T-helper 2 cell treated with Interferon-gamma antibody and Interleukin-4, amounts not matched to agents 100 ng/mL and 5 ng/mL, for 36 hours (primary cell): ENCODE data around the gene UNK. TPM values are rescaled to one million over a fixed set of nuclear protein-coding genes. Genes with fewer than 3 reads are reported as not detected.
"Not testable (repeated sequence)": the region's sequence is repeated elsewhere in the genome, so short reads cannot be mapped to it uniquely, and the experiment has no call there.

ENCODE experiments used
- intact Hi-C: fragments of 100-400 bp; cut with micrococcal nuclease; formaldehyde crosslinking; loops from one replicate; pipeline ENCODE4 v1.15.1; 2023
- total RNA-seq: library from RNA; stranded (reverse); gene quantifications from 2 replicates; pipeline ENCODE4 v1.2.3, GENCODE V29; 2022

Gene UNK
- total RNA-seq, 1 donor from 2014 or later, result 29.3 TPM

- intact Hi-C loops, result no loop called here
Observed at GRCh38 chr17:75791254-75791653, 6.6 kb downstream of the UNK start.

DNA sequence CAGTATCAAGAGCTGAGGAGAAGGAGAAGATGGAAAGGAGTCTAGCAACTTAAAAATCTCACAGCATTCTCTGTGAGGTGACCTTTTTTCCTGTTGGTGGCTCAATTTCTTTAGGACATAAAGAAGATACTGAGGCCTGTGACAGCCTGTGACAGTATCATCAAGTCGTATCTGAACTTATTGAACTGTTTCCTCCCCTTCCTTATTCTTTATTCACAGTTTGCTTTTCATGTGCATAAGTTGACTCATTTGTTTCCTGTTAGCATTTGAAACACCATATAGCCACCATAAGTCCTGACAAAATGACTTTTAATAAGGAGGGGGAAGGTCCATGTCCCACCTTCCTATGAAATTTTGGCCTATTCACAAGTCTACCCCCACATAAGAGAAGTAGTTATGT, 8.9 kb downstream of the UNK start:
- intact Hi-C loops, result no loop called here

DNA sequence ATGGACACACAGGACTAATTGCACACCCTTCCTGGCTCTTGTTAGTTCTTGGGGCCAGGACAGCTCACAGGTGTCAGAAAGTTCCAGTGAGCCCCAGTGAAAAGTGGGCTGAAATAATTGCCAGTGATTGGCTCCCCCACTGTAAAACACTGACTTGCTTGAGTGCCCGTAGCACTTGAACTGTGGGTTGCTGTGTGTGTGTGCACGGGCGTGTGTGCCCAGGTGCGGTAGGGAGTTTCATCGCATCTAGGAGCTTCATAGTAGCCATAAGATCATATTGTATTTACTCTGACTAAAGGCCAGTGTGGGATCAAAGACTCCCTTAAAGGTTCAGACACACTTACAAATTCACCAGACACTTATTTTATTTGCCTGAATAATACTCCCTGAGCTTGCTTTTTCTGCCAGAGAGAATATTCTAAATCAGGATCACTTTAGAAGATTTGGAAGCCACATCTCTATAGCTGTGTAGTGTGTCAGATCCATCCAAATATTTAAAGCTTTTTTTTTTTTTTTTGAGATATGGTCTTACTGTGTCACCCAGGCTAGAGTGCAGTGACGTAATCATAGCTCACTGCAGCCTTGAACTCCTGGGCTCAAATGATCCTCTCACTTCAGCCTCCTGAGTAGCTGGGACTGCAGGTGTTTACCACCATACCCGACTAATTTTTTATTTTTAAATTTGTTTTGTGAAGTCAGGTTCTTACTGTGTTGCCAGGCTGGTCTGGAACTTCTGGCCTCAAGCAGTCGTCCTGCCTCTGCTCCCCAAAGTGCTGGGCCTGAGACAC, 11.4 kb downstream of the UNK start:
- intact Hi-C loops, result no loop called here

GRCh38 chr17:75799402-75799801, 14.8 kb downstream of the UNK start:
- intact Hi-C loops, result no loop called here

DNA sequence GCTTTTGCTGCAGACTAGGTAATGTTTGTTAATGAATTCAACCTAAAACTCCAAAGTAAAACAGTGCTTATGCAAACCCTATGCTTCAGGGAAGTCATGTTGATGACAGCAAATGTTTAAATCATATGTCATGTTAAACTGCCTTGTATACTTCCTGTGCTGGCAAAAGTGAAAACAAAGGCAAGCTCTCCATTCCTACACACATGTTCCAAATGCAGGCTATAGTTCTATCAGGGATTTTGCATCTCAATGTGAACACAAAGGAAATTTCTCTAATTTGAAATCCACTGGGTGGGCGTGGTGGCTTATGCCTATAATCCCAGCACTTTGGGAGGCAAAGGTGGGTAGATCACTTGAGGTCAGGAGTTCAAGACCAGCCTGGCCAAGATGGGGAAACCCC, 19.3 kb downstream of the UNK start:
- intact Hi-C loops, result no loop called here

DNA sequence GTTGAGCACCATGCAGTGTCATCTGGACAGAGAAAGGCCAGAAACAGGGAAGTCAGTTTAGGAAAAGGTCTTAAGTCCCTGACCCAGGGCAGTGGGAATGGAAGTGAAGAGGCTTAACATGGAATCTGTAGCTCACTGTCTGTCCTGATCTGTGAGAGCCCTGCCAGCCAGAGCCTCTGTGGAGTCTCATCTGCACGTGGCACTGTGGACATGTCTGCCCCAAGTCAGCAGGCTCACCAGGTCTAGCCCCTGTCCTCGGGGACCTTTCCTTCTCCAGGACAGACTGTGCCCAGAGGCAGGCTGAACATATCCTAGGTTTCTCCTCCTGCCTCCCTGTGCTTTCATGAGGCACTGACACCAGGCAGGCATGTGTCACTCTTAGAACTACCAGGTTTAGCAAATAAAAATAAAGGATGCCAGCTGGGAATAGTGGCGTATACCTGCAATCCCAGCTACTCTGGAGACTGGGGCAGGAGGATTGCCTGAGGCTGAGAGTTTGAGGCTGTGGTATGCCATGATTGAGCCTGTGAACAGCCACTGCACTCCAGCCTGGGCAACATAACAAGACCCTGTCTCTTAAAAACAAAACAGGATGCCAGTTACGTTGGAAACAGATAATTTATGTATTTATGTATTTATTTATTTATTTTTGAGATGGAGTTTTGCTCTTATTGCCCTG, 22.4 kb downstream of the UNK start:
- intact Hi-C loops, result no loop called here

DNA sequence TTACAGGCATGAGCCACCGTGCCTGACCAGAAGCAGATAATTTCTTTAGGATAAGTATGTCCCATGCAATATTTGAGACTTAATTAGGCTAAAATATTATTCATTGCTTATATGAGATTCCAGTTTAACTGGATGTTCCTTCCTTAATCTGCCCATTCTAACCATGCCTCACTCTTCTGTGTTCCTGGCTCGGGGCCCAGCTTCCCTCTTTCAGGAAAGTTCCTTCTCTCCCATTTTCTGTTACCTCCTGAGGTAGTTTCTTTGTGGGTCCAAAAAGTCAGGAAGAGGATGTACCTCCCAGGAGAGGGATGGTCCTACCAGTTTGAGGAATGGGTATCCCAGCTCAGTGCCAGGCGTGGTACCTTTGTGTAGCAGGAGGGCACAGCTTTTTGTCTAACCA, 23.3 kb downstream of the UNK start:
- intact Hi-C loops, result no loop called here

DNA sequence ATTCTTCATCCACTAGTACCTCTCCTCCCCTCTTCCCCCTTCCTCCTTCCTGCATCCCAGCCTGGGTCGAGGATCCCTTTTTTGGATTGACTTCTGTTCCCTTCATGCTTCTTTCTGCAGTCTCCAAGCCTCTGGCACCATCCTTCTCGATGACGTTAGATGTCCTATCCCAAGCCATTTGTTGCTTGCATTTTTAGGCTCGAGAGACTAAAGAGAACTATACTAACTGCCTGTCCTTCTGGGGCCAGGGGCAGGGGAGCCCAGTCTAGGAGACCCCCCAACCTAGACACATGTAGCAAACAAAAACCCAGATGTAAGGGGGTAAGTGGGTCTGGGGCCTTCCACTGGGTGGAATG, 23.9 kb downstream of the UNK start:
- intact Hi-C loops, result no loop called here

DNA sequence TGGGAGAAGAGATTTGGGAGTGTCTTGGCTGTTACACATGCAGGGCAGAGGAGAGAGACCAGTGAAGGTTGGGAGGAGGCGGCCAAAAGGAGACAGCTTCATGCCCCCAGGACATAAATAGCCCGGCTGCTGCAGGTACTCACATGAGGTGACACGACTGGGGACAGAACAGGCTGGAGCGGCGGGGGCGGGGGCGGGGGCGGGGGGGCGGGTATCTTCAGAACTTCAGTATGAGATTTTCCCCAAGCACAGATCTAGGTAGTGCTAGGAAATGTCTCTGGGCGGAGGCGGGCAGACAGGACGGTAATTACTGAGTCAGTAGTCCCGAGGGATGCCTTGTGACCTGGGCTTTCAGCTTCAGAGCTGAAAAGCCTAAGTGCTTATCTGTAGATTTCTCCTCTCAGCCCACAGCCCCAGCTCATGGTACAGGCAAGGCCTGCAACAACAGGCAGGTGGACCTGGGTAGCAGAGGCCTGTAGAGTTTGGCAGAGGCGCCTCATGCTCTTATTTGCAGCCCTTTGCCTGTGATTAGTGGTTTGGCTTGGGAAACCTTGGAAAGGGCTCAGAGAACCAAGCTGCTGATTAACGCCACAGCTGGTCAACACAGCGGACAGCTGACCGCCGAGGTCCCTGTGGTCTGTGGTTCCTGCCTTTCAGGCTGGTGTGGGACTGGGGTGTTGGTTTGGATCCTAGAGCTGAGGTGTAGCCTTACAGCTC, 24.5 kb downstream of the UNK start:
- intact Hi-C loops, result no loop called here

GRCh38 chr17:75809631-75810111, 25.1 kb downstream of the UNK start:
- intact Hi-C loops, result no loop called here

DNA sequence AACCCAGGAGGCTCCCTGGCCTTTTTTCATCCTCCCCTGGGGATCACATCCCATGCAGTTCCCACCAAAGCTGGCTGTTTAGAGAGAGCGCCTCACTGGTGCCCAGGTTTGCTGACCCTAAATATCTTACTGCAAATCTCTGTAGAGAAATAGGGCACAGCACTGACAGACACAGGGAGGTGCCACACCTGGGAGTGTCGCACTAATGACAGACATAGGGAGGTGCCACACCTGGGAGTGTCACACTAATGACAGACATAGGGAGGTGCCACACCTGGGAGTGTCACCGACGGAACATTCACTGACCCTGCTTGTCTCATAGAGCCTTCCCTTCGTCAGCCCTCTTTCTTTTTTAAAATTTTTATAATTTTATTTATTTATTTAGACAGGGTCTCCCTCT, 25.6 kb downstream of the UNK start:
- intact Hi-C loops, result no loop called here

DNA sequence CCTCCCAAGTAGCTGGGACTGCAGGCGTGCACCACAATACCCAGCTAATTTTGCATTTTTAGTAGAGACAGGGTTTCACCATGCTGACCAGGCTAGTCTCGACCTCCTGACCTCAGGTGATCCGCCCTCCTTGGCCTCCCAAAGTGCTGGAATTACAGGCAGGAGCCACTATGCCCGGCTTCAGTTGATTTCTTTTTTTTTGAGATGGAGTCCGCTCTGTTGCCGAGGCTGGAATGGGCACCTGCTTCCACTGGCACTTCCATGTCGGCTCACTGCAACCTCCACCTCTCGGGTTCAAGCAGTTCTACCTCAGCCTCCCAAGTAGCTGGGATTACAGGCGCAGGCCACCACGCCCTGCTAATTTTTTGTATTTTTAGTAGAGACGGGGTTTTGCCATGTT, 26.1 kb downstream of the UNK start:
- intact Hi-C loops, result not testable (repeated sequence)

GRCh38 chr17:75811174-75811573, 26.6 kb downstream of the UNK start:
- intact Hi-C loops, result no loop called here

- intact Hi-C loops, result no loop called here
Observed at GRCh38 chr17:75812096-75813013, 27.7 kb downstream of the UNK start.

GRCh38 chr17:75813081-75814020, 28.7 kb downstream of the UNK start:
- intact Hi-C loops, result no loop called here

GRCh38 chr17:75814021-75814395, 29.4 kb downstream of the UNK start:
- intact Hi-C loops, result no loop called here

GRCh38 chr17:75814900-75815373, 30.3 kb downstream of the UNK start:
- intact Hi-C loops, result no loop called here

DNA sequence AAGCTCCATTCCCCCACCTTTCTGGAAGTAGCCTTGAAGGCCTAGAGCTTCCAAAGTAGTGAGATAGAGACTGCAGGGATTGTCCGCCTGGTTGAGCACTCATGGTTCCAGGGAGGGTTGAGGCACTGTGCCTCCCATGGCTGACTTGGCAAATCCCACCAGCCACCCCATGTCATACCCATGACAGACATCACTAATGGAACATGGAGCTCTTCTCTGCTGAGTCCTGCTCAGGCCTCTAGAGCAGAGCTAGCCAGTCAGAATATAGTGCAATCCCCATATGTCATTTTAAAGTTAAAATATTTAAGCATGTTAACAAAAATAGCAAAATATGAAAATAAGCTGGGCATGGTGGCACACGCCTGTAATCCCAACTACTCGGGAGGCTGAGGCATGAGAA, 30.8 kb downstream of the UNK start:
- intact Hi-C loops, result no loop called here

GRCh38 chr17:75816693-75817092, 32.1 kb downstream of the UNK start:
- intact Hi-C loops, result no loop called here

- intact Hi-C loops, result no loop called here
Observed at GRCh38 chr17:75817571-75817970, 33.0 kb downstream of the UNK start.
